HCT116 (cell line): Measurements from ENCODE around the gene MRPS5. TPM values are rescaled to one million over a fixed set of nuclear protein-coding genes. Genes with fewer than 3 reads are reported as not detected.

Experiments
- ATAC-seq: fragments of 200-7000 bp; cut with Tn5 transposase; 2 replicates; pipeline ENCODE4 v1.9.1; 2020; ENCODE audit warnings: mild to moderate bottlenecking, moderate library complexity
- BruUV-seq: library from RNA; stranded (reverse); fragments of 400-500 nt; replicated peaks from 2 replicates; lab custom pipeline; 2021; lab: Mats Ljungman, UMichigan
- CTCF ChIA-PET: fragments of 300-600 bp; sonication (Branson Sonifier 250); formaldehyde crosslinking; loops from one replicate; lab custom pipeline; 2021; ENCODE audit warnings: antibody characterized with exemption; lab: Charles Lee
- POLR2A ChIA-PET: fragments of 300-600, 350-600 bp; sonication (Branson Sonifier 250); formaldehyde crosslinking; loops from one replicate; lab custom pipeline; 2021; ENCODE audit warnings: antibody characterized with exemption; lab: Charles Lee
- RAD21 ChIA-PET, 2 experiments: fragments of 300-600 bp; sonication (Branson Sonifier 250); formaldehyde crosslinking; loops; one replicate each; lab custom pipeline; 2023; ENCODE audit warnings: low total read pairs in 2 of 2; ENCODE audit not compliant: uncharacterized antibody in 2 of 2, unreplicated experiment in 2 of 2, low non-redundant PET in 1 of 2; lab: Charles Lee
- DNase-seq: peaks from one replicate; pipeline ENCODE4 v3.0.0-alpha.2; 2010; ENCODE audit warnings: low read depth, low spot score
- H2AFZ ChIP-seq: fragments of 200-600 bp; shearing (Covaris generic), sonication (generic); 2 replicates; pipeline ENCODE4 v1.6.1; 2017; ENCODE audit warnings: low read depth, mixed run types, mixed read lengths, antibody characterized with exemption, low read length; ENCODE audit not compliant: poor library complexity, severe bottlenecking
- H3K27ac ChIP-seq: 2 replicates; pipeline ENCODE4 v1.5.1; 2012; ENCODE audit warnings: low read depth, low read length
- H3K27me3 ChIP-seq: fragments of 200-600 bp; sonication (generic); 2 replicates; pipeline ENCODE4 v1.6.1; 2016; ENCODE audit warnings: mixed run types, low read length, mixed read lengths; ENCODE audit not compliant: insufficient read depth
- H3K36me3 ChIP-seq, 2 experiments: fragments of 200-500 bp in 1 of 2; fragments of 200-600 bp in 1 of 2; sonication (Bioruptor generic) in 1 of 2; sonication (generic) in 1 of 2; 2 replicates each; pipeline versions ENCODE4 v1.5.1 to v1.6.1; 2014 to 2016; ENCODE audit warnings: low read length in 2 of 2, inconsistent platforms in 1 of 2, mixed read lengths in 1 of 2, mixed run types in 1 of 2; ENCODE audit not compliant: insufficient read depth in 2 of 2, control insufficient read depth in 1 of 2
- H3K4me1 ChIP-seq, 2 experiments: fragments of 200-600 bp in 1 of 2; sonication (generic) in 1 of 2; 2 replicates each; pipeline versions ENCODE4 v1.5.1 to v1.6.1; 2012 to 2017; ENCODE audit warnings: low read length in 2 of 2, inconsistent platforms in 1 of 2, mild to moderate bottlenecking in 1 of 2, mixed read lengths in 1 of 2, mixed run types in 1 of 2, moderate library complexity in 1 of 2; ENCODE audit not compliant: insufficient read depth in 2 of 2, control insufficient read depth in 1 of 2
- H3K4me2 ChIP-seq: fragments of 200-600 bp; sonication (generic); 2 replicates; pipeline ENCODE4 v1.6.1; 2017; ENCODE audit warnings: mixed run types, low read length, mixed read lengths
- H3K4me3 ChIP-seq, 2 experiments: fragments of 200-600 bp in 1 of 2; sonication (generic) in 1 of 2; replicated peaks in 1 of 2; 2 replicates each; pipeline ENCODE4 v1.5.1; 2011 to 2016; ENCODE audit warnings: low read length in 2 of 2, control low read depth in 1 of 2, low read depth in 1 of 2, mild to moderate bottlenecking in 1 of 2, mixed read lengths in 1 of 2, mixed run types in 1 of 2
- H3K79me2 ChIP-seq: fragments of 200-600 bp; sonication (generic); 2 replicates; pipeline ENCODE4 v1.6.1; 2017; ENCODE audit warnings: mild to moderate bottlenecking, mixed run types, low read length, moderate library complexity, mixed read lengths; ENCODE audit not compliant: insufficient read depth
- H3K9ac ChIP-seq: fragments of 200-600 bp; sonication (generic); 2 replicates; pipeline ENCODE4 v1.6.1; 2016; ENCODE audit warnings: low read length, mixed read lengths
- H3K9me2 ChIP-seq: fragments of 200-600 bp; sonication (generic), shearing (Covaris generic); 2 replicates; pipeline ENCODE4 v1.6.1; 2017; ENCODE audit warnings: mixed run types, mild to moderate bottlenecking, moderate library complexity; ENCODE audit not compliant: insufficient read depth
- H3K9me3 ChIP-seq, 2 experiments: fragments of 200-500 bp in 1 of 2; fragments of 200-600 bp in 1 of 2; sonication (Bioruptor generic) in 1 of 2; sonication (generic) in 1 of 2; 2 replicates each; pipeline ENCODE4 v1.6.1; 2014 to 2017; ENCODE audit warnings: low read length in 2 of 2, mixed read lengths in 2 of 2, inconsistent platforms in 1 of 2, low read depth in 1 of 2, mild to moderate bottlenecking in 1 of 2, mixed run types in 1 of 2, moderate library complexity in 1 of 2; ENCODE audit not compliant: control insufficient read depth in 1 of 2, insufficient read depth in 1 of 2
- H4K20me1 ChIP-seq: fragments of 200-600 bp; sonication (generic), shearing (Covaris generic); 2 replicates; pipeline ENCODE4 v1.6.1; 2017; ENCODE audit warnings: mixed run types, mild to moderate bottlenecking, moderate library complexity; ENCODE audit not compliant: insufficient read depth
- EZH2 ChIP-seq: fragments of 200-600 bp; sonication (generic); IDR thresholded peaks from 2 replicates; pipeline ENCODE4 v1.6.1; 2017; ENCODE audit warnings: antibody characterized with exemption, mixed run types
- EZH2phosphoT487 ChIP-seq: fragments of 200-600 bp; IDR thresholded peaks from 2 replicates; pipeline ENCODE4 v1.6.1; 2018; ENCODE audit warnings: antibody characterized with exemption, borderline replicate concordance
- SIN3A ChIP-seq: IDR thresholded peaks from 2 replicates; pipeline ENCODE4 v1.6.1; 2012; ENCODE audit warnings: low read depth
- ZBTB33 ChIP-seq: IDR thresholded peaks from 2 replicates; pipeline ENCODE4 v1.6.1; 2011; ENCODE audit warnings: mild to moderate bottlenecking, low read length, moderate library complexity; ENCODE audit not compliant: insufficient replicate concordance; ENCODE audit errors: extremely low read depth
- intact Hi-C: fragments of 100-400 bp; cut with micrococcal nuclease; formaldehyde crosslinking; loops from 2 replicates; pipeline ENCODE4 v1.10.0; 2022
- total RNA-seq: library from RNA; stranded (reverse); gene quantifications from one replicate; pipeline ENCODE4 v1.2.1, GENCODE V29; 2021; ENCODE audit not compliant: unreplicated experiment

The MRPS5 gene
- total RNA-seq, 1 experiment from 2014 or later: 70.6 TPM

- no peaks in the 10 kb centered on the region for H3K9me2 ChIP-seq
- DNase-seq (no peak), ATAC-seq (no peak)
- H3K9me3 ChIP-seq: no peaks in the 10 kb centered on the region
- POLR2A ChIA-PET: no interaction called here
- no peak overlapping the region for H3K4me3 ChIP-seq
- no peaks in the 10 kb centered on the region for H3K36me3 ChIP-seq
- no peaks in the 10 kb centered on the region for H4K20me1 ChIP-seq
- CTCF ChIA-PET: interaction anchor here (1.4 to 2.8 kb wide), 4 partner anchors 13 to 88 kb away, joined by 3 to 19 read pairs (median 6); no protein-coding TSS in a partner anchor
- no peak overlapping the region for H3K27ac ChIP-seq
- H3K79me2 ChIP-seq: no peaks in the 10 kb centered on the region
- H2AFZ ChIP-seq: peak overlapping the region; percentile 90
- intact Hi-C loops: no loop called here
- no peak overlapping the region for H3K9ac ChIP-seq
- RAD21 ChIA-PET: no interaction called here
- 0 out of 2 replicates have a peak, but pooled peaks cover 6% of the 10 kb centered on the region for H3K27me3 ChIP-seq
- BruUV-seq: no TSS peak
- TF ChIP-seq EZH2: no peak
- no peak for TF ChIP-seq SIN3A
- TF ChIP-seq EZH2phosphoT487: no peak
- TF ChIP-seq ZBTB33: no peak
- H3K4me1 ChIP-seq: peaks cover 8 to 19% of the 10 kb centered on the region in 2 experiments; a peak in 3 of 4 replicates
- H3K4me2 ChIP-seq: peak overlapping the region; percentile 95
Measured at GRCh38 chr2:95077530-95077825, 44.1 kb downstream of the MRPS5 start.
